ENCODE data around the gene C11orf24. TPM values are rescaled to one million over a fixed set of nuclear protein-coding genes. Genes with fewer than 3 reads are reported as not detected.

The C11orf24 gene
- total RNA-seq, 1 experiment from 2014 or later, result 37.8 TPM

DNA sequence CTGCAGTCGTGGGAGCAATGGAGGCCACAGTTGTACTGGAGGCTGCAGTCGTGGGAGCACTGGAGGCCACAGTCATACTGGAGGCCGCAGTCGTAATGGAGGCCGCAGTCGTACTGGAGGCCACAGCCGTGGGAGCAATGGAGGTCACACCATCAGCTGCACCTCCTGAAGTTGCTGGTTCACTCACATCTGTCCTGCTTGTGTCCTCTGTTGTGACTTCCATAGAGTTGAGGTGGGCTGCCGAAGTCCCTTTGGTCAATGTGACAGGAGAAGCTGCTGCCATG is 9.3 kb downstream of the C11orf24 start:
- Histone ChIP-seq H3K9me2 (ENCODE audit: insufficient read depth) (no peaks in the 10 kb centered on the region), H3K9ac (ENCODE audit: low read length) (no peak overlapping the region), H3K4me2 (ENCODE audit: low read length) (no peak overlapping the region), H4K20me1 (ENCODE audit: insufficient read depth) (no peaks in the 10 kb centered on the region), H3K79me2 (ENCODE audit: insufficient read depth, low read length) (peaks cover 5% of the 10 kb centered on the region; the same call in 1 of the 2 replicates), H3K36me3 (ENCODE audit: control insufficient read depth in 1 of 2, insufficient read depth in 2 of 2, low read length in 2 of 2) (peaks cover 20 to 52% of the 10 kb centered on the region in 2 experiments), H3K27ac (ENCODE audit: low read depth, low read length) (no peak overlapping the region), H3K4me3 (replicated peaks in 1 of 2; ENCODE audit: low read depth in 1 of 2, low read length in 2 of 2) (no peak overlapping the region), H3K27me3 (ENCODE audit: insufficient read depth, low read length) (no peaks in the 10 kb centered on the region), H3K4me1 (ENCODE audit: control insufficient read depth in 1 of 2, insufficient read depth in 2 of 2, low read length in 2 of 2) (peaks cover 3 to 6% of the 10 kb centered on the region in 2 experiments; a peak in 3 of 4 replicates), H3K9me3 (ENCODE audit: control insufficient read depth in 1 of 2, insufficient read depth in 1 of 2, low read depth in 1 of 2, low read length in 2 of 2) (no peaks in the 10 kb centered on the region), H2AFZ (ENCODE audit: low read depth, low read length, poor library complexity, severe bottlenecking) (no peak overlapping the region)
- no TSS peak for BruUV-seq (replicated peaks)
- DNase-seq (ENCODE audit: low read depth, low spot score) (no peak), ATAC-seq (no peak)
- intact Hi-C loops (cut with micrococcal nuclease), result no loop called here
- TF ChIP-seq SIN3A (IDR thresholded peaks at IDR 0.05; ENCODE audit: low read depth) (no peak), POLR2A (IDR thresholded peaks at IDR 0.05; ENCODE audit: borderline replicate concordance, extremely low read depth, insufficient read depth, insufficient read length) (no peak), ZNF274 (IDR thresholded peaks at IDR 0.05; ENCODE audit: low read depth, low read length) (no peak), JUND (IDR thresholded peaks at IDR 0.05) (no peak), ZFX (IDR thresholded peaks at IDR 0.05) (no peak), CBX3 (IDR thresholded peaks at IDR 0.05; ENCODE audit: low read depth) (no peak), FOSL1 (IDR thresholded peaks at IDR 0.05; ENCODE audit: low read depth) (no peak), RAD21 (IDR thresholded peaks at IDR 0.05; ENCODE audit: low read depth) (no peak), SRF (IDR thresholded peaks at IDR 0.05; ENCODE audit: low read depth) (no peak), EZH2phosphoT487 (IDR thresholded peaks at IDR 0.05; ENCODE audit: borderline replicate concordance) (no peak), SP1 (IDR thresholded peaks at IDR 0.05; ENCODE audit: low read depth) (no peak), ATF3 (IDR thresholded peaks at IDR 0.05) (no peak), ELF1 (IDR thresholded peaks at IDR 0.05; ENCODE audit: borderline replicate concordance, low read depth) (no peak)
- TF ChIP-seq, protein P1, sequence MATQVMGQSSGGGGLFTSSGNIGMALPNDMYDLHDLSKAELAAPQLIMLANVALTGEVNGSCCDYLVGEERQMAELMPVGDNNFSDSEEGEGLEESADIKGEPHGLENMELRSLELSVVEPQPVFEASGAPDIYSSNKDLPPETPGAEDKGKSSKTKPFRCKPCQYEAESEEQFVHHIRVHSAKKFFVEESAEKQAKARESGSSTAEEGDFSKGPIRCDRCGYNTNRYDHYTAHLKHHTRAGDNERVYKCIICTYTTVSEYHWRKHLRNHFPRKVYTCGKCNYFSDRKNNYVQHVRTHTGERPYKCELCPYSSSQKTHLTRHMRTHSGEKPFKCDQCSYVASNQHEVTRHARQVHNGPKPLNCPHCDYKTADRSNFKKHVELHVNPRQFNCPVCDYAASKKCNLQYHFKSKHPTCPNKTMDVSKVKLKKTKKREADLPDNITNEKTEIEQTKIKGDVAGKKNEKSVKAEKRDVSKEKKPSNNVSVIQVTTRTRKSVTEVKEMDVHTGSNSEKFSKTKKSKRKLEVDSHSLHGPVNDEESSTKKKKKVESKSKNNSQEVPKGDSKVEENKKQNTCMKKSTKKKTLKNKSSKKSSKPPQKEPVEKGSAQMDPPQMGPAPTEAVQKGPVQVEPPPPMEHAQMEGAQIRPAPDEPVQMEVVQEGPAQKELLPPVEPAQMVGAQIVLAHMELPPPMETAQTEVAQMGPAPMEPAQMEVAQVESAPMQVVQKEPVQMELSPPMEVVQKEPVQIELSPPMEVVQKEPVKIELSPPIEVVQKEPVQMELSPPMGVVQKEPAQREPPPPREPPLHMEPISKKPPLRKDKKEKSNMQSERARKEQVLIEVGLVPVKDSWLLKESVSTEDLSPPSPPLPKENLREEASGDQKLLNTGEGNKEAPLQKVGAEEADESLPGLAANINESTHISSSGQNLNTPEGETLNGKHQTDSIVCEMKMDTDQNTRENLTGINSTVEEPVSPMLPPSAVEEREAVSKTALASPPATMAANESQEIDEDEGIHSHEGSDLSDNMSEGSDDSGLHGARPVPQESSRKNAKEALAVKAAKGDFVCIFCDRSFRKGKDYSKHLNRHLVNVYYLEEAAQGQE (IDR thresholded peaks at IDR 0.05; ENCODE audit: low read depth), result no peak
- ChIA-PET RAD21 (ENCODE audit: low non-redundant PET in 1 of 2, low total read pairs in 2 of 2, uncharacterized antibody in 2 of 2, unreplicated experiment in 2 of 2) (no interaction called here), CTCF (no interaction called here), POLR2A (no interaction called here)
